ENCODE measurements around the gene KNCN.

Gene KNCN

DNA sequence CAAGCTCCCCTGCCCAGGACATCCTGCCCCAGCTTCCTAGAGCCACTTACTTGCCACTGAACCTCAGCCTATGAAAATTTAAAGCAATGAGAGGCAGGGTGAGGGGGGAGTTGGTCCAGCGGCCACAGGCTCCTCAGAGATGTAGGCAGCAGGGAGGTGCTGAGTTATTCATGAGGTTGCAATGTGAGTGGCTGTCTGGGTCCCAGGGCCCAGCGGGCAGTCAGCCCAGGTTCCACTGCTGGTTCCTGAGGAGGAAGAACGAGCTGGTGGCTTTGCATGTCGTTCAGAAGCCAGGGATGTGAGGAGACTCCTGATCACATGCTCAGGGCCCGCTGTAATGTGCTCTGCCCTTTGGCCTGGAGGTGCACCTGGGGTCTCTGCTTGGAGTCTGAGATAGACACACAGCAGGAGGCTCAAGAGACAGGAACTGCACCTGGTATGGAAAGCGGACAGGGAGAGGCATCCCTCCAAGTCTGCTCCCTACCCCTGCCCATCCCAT, at the start of gene KNCN:
KNCN (minus strand) TSS at position 51 of the 499 bp plus-strand sequence. CDS start 432 bp downstream, outside the sequence.
- no peak for DNase-seq

DNA sequence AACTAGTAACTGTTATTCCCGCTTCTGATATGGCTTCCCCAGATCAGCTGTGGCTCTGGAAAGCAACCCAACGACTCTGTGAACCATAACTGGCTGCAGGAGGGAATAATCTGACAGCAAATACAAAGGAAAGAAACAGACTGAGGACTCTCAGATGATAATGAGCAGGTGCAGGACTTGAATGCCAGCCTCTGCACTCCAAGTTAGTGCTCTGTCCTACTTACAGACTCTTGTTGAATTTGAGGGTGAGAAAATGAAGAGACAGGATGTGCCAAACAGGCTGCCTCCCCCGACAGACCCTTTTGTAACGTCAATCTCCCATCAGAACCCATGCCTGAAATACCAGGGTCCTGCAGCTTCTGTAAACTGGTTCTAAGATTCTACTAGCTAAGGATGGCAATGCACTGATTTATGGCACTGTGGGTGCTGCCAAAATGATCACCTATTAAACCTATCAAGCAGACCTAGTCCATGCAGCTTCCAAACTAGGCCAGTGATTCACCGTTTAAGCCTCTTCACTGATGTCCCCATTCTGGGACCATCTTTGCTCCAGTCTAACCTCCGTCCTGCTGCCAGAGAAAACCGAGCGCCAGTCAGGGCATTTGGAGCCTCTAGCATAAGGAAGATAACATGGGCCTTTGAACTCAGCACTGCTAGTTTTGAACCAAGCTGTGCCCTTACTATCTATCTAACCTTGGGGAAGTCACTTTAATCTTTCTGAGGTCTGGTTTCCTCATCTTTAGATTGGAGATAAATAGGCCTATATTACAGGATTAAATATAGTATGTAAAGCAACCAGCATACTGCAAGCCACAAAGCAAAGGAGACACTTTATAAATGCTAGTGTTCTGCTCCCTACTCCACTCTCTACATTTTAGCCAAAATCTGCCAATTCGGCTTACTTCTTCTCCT, 47.9 kb upstream of the KNCN start:
- DNase-seq, result no peak

DNA sequence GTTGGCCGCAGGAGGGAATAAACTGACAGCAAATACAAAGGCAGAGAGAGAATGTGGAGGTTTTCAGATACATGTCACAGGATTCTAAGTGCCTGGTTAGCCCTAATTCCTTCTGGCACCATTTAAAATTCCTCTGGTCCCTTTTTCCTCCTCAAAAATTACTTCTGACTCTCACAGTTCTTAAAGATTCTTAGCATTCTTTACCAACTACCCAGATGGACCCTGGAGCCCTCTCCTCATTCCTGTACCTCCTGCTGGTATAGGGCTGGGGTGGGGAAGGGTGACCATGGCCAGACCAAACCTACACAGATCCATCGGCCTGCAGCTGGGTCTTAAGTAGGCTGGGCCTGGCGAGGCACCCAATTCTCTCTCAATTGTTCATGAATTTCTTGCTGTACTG, 45.4 kb upstream of the KNCN start:
- no peak for DNase-seq

DNA sequence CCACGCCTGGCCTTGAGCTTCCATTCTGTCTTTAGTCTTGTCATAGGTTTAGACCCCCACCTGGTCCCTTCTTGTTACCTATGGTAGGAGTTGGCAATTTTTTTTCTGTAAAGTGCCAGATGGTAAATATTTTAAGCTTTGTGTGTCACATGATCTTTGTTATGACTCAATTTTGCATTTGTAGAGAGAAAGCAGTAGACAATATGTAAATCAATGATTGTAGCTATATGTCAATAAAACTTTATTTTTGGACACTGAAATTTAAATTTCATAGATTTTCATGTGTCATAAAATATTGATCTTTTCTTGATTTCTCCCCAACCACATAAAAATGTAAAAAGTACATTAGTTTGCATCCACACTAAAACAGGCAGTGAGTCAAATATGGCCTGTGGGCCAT, 44.6 kb upstream of the KNCN start:
- DNase-seq, result no peak

DNA sequence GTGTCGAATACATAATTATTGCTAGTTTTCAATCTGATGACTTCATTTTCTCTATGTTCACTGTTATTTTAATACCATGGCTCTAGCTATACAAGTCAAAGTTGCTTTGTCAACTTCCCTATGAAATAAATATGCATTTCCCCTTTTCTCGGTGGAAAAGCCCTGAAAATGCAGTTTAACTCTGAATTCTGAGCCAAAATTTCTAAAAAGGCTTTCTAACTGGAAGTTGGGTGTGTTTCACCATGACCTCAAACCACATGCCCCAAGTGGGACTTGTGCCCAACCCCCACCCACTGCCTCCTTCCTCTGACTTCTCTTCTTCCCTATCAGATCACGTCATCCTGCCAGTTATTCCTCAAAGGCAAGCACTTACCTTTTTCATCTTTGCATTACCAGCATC, 43.7 kb upstream of the KNCN start:
- DNase-seq, result no peak

DNA sequence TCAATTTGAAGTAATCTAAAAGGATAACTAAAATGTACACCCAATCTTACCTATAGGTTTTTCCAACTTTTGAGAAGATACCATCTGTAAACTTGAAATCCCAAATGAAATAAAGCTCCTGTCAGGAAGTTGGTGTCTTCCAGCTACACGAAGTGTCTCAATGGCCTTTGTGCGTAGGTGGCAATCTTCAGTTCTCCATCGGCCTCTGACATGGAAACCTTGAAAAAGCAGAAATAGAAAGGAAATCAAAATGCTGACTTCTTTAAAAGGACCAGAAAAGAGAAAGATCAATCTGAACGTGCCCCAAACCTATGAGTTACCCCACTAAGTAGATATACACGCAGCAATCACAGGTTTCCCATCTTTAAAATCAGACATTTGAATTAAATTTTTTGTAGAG, 42.6 kb upstream of the KNCN start:
- DNase-seq, result no peak

DNA sequence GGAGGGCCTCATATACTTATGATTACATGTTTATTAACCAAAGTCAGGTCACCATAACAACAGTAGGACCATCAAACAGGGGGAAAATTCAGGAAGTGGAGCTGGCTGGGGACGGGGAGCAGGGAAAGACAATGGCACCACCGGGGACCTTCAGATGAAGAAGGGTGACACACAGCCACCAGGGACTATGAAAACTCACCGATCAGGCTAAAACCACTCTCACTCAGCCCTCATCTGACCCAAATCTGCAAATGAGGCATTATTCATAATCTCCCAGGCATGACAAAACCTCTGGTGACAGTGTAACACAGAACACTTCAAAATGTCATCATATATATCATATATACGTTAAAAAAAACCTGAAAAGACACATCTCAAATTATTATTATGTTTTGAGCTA, 41.4 kb upstream of the KNCN start:
- DNase-seq, result no peak

DNA sequence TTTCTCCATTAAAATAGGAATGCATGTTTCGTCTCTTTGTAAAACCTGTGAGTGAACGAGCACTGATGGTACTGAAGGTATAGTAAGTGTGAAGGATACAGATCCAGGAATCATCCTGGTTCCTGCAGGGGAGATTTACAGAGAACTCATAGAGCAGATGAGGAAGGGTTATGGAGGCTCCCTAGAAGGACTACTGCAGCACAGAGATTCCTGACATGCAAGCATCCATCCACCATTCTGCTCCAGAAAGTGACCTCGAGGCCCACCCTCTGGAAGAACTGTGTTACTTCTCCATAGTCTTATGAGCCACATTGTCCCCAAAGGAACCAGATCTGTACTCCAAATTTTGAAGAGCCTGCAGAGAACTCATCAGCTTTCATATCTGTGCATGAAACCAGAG, 38.1 kb upstream of the KNCN start:
- no peak for DNase-seq

DNA sequence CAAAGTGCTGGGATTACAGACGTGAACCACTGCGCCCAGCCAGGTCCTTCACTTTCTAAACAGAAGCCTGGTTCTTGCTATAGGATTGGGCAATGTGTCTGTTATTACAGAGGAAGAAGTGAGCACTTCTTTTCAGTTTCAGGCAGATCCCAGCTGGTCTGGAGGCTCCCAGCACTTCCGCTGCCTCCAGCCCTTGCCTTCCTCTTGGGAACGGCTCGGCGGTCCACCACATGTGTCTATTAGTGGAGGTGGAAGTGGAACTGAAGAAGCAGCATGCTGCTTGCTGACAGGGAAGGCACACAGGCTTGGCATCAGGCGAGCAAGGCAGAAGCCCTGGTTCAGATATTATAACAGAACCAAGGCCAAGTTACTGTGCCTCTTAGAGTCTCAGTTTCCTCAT, 35.6 kb upstream of the KNCN start:
- no peak for DNase-seq

DNA sequence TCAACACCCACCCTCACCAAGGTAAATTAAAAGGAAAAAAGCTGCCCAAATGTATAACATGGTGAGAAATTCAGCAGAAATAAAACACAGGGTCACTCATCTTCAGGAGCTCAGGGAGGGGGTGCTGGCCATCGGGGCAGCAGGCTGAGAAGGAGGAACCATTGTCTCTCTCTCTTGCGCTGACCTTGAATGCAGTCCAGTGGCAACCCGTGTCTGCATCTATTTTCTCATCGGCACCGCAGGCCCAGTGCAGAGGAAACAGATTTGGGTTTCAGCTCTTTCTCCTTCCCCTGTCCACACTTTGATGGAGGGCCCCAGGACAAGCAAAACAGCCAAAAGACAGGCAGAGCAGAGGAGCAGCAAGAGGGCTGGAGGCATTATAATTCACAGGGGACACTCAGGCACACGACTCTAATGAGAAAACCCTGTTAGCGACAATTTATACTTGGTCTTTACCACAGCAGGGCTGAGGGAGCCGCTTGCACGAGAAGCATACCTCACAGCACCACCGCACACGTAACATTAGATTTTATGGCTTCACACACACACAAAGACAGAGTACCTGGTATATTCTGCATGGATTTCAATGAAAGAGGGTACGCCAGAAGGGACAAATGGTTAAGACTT, 34.0 kb upstream of the KNCN start:
- no peak for DNase-seq

DNA sequence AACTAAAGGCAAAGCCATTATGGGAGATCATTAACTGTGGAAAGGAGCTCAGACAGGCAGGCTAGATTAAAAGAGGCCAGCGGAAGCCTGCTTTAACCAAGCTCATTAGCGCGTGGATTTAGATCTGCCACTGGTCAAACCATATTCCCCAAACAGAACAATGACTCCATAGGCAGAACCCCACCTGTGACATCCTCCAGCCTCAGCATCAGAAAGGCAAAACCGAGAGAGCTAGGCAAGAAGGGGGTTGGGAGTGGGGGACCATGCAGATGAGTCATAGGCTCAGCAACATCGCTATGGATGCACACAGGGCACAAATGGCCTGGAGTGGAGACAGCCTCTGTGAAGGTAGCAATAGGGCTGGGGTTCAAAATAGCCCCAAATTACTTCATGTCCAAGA, 32.0 kb upstream of the KNCN start:
- DNase-seq, result no peak

DNA sequence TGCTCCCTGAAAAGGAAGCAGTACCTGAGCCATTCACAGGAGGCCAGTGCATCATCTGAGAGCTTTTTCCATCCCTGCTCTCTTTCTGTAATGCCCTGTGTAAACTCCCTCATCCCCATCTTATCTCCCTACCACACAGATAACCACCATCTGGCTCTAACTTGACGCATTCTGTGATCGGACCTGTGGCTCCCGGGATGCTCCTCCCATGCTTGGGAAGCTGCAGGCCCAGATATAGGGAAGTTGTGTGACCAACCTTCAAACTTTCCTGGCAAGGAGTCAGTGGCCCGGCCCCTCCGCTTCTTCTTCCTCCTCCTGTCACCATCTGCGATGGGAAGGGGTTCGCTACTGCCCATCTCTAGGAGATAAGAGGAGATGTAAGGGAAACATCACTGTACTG, 31.5 kb upstream of the KNCN start:
- no peak for DNase-seq

DNA sequence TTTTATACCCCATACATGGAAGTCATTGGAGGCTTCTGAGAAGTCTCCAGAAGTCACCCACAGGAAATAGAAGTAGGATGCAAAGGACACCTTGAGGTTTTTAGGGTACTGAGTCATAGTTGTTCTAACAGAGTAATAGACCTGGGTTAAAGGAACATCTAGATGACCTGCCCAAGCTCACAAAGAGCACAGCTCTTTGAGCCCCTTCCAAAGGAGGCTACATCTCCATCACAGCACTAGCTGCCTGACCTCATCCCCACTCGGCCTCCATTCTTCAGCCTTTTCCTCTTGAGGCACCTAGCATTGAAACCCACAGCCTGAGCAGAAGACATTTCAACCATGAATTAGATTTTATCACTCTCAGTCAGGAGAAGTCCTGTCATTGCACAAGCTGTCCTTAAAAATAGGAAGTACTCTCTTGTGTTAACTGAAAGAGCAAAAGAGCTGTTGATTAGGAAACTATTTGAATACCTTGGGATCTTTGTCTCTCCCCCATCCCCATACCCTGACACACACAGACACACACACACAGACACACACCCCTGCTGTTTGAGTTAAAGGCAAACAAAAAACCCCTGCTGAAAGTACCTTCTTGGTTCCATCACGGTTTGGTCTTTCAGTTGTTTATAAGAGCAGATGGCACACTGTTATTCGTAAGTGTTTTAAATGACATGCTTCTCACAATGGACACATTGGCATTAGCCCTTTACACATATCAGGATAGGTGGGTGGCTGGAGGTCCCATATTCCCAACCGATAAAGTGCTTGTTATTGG, 30.4 kb upstream of the KNCN start:
- no peak for DNase-seq

DNA sequence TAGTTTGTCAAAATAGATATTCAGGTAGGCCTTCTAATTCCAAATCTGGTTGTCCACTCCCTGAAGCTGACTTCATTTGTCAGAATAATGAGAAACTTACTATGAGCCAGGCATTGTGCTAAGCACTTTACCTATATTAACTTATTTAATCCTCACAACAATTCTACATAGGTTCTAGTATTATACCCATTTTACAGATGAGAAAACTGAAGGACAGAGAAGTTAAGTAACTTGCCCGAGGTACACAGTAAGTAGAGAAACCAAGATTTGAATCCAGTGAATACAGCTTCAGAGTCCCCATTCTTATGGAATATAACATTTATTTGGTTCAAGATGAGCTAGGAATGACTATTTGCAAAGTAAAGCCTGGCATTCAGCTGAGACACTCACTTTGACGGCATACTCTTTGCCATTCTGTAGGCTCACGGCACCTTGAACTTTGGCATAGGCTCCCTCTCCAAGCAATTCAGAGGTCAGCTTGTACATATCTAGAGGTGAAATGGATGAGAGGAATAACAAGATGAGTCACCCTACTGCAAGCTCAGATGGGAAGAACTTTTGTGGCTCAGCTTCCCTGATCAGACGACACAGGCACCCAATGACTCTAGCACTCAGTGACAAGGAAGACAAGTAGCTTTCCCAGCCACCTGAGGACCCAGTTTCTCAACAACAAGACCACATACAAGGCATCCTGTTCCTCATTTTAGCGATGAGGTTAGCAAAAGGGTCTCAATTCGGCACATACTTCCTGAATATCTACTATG, 28.9 kb upstream of the KNCN start:
- no peak for DNase-seq

DNA sequence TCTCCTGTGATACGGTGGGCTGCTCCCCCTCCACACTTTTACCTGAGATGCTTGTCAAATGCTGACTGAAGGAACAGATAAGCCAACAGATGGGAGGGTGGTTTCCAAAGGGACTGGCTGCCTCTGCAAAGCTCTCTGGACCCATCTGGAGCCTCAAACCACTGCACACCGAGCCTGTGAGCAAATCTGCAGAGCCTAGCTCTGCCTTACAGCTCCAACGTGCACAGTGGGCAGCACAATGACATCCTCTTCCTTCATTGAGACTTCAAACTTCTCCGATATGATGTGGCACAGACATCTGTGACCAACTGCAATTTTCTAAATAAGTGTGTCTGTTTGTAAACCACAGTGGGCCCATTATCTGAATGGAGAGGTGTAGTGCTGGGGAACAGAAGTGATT, 26.2 kb upstream of the KNCN start:
- DNase-seq, result no peak

DNA sequence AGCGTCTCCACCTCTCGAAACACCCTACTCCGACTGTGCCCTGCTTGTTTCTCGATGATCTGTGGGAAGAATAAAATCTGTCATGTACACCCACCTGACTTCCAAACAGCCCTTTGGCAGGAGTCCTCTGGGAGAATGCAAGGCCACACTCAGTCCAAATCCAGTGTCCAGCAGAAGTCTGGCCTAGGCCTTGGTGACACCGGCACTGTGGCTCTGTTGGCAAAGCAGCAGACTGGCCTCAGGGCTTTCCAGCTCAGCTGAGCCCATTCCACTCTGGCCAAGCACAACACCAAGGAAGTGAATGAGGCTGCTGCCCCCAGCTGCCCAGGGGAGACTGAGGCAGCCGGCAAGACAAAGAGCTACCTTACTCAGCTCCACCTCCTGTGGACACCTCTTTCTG, 25.1 kb upstream of the KNCN start:
- DNase-seq, result no peak

DNA sequence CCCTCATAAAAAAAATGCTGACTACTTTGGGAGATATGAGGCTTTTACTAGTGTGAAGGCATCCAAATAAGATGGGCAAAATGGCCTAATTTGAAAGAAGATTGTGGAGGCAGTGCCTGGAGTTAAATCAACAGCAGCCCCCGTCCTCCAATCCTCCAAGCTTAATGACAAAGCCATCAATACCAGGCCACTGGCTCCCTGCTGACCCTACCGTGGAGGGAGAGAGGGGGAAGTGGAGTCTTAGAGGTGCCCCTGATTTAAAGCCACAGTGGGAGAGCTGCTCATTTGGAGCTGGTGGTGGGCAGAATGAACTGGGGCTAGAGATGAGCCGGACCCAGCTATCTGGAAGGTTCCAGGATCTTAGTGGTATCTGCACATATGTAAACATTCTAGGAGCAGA, 24.3 kb upstream of the KNCN start:
- DNase-seq, result no peak

DNA sequence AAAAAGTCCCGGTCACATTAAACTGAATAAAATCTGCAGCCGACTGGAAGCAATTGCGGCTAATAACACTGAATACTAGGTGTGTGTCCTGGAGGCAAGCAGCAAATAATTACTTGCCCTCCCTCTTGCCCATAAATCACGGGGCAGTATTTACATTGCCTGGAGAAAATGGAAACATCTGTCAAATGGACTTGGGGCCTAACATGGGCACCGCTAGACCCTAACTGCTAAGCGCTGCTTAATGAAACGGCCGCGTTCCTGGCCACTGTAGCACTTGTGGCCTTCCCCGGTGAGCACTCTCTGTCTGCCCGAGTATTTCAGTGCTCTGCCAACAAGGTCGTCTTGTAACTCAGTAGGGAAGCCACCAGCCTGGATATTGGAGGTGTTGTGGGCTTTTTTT, 23.9 kb upstream of the KNCN start:
- no peak for DNase-seq

DNA sequence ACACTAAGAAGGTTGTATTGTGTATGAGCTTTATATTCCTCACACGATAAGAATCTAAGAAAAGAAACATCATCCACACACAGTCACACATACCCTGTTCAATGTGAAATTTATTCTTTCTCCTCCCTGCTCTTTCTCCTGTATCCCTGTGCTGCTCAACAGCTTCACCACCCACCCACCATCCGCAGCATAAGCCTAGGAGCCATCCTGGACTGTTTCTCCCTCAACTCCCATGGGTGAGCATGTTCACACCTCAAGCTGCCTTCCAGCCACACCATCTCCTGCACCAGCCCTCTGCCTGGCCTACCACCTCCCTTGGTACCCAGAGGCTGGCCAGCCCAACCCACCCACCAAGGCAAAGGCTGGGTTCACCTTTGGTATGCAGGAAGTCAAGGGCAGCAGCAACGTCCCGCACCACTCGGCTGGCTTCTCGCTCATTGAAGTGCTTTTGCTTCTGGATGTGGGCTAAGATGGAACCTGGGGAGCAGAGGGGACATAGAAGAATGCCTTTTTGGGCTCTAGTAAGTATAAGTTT, 20.3 kb upstream of the KNCN start:
- no peak for DNase-seq

DNA sequence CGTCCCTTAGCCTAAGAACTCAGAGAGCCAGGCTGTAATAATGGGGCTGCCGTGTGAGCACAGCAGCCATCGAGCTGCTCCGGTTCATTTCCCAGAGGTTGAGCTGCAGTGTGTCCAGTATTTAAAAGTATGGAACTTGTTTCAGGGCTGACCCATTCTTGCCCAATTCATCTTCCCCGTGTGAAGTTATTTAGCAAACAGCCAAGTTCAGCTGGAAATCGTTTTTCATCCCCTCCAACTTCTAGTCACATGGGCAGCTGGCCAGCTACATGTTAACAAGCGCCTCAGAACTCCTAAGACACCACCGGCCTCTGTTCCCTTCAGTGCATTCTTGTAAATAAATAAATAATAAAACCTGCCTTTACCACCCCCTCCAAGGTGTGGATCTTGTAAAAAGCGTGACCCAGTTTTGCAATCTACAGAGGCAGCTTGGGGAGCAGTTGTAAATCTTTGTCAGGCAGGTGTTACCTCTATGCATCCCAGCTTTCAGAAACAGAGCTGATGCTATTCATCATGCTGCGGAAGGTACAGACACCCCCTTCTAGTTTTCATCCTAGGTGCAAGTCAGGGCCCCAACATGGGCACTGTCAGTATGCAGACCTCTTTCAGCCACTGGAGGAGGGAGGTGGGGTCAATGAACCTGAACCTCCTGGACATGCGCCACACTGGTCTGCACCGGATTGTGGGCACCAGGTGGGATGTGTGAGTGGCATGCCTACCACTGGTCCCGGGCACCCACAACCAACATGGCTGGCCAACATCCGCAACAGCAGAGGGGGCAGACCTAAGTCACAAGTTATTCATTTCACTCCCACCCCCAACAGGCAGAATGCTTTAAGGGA, 18.7 kb upstream of the KNCN start:
- no peak for DNase-seq

DNA sequence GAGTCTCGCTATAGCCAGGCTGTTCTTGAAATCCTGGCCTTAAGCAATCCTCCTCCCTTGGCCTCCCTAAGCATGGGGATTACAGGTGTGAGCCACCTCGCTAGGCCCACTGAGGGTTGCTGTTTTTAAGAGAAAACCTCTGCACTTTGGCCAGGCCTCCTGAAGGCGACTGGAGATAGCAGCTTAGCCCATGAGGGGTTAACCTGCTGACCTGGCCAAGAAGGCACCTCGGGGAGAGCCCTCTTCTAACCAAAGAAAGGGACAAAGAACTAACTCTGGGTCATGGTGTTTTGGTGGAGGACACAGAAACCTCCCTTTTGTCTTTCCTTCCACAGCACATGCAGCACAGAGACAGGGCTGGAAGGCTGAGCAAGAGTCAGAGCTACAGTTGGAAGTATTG, 17.7 kb upstream of the KNCN start:
- no peak for DNase-seq

DNA sequence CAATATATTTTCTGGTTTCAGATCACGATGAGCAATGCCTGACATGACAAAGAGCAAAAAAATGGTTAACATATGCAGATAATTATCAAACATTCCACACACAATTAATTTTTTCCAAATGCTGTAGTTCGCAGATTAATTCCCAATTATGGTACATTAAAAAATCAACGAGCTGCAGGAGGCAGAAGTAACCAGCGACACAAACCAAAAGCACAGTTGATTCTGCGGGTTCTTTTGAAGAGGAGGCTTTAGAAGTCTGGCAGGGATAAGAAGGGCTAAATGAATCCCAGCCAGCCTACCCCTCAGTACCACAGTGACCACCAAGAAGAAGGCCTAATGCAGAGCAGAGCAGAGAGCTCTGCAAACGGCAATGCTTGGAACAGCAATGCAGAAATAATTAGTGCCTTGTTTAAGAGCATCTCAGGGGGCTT, 17.0 kb upstream of the KNCN start:
- no peak for DNase-seq

All from NCI-H345 (cell line).